Muscle of leg (tissue), 11 donors: ENCODE measurements around the gene LAMA2. TPM values are rescaled to one million over a fixed set of nuclear protein-coding genes. Genes with fewer than 3 reads are reported as not detected.

ENCODE experiments used
- DNase-seq: peaks from one replicate; pipeline ENCODE4 v3.0.0; 2013
- H3K27ac ChIP-seq: one replicate; pipeline ENCODE4 v1.5.1; 2013; ENCODE audit warnings: mild to moderate bottlenecking, low read length, control low read depth
- H3K27me3 ChIP-seq: one replicate; pipeline ENCODE4 v1.6.1; 2013; ENCODE audit warnings: low read length; ENCODE audit not compliant: control insufficient read depth, insufficient read depth
- H3K36me3 ChIP-seq: one replicate; pipeline ENCODE4 v1.6.1; 2013; ENCODE audit warnings: low read length; ENCODE audit not compliant: control insufficient read depth, insufficient read depth
- H3K4me1 ChIP-seq: one replicate; pipeline ENCODE4 v1.6.1; 2013; ENCODE audit warnings: low read length; ENCODE audit not compliant: control insufficient read depth, insufficient read depth
- H3K4me3 ChIP-seq: one replicate; pipeline ENCODE4 v1.5.1; 2013; ENCODE audit warnings: low read length, control low read depth
- H3K9me3 ChIP-seq: replicated peaks from 2 replicates; pipeline ENCODE4 v1.6.1; 2013; ENCODE audit warnings: low read depth, low read length; ENCODE audit not compliant: control insufficient read depth
- WGBS: methylation state at CpG from one replicate; pipeline ENCODE4 v1.1.5; 2013; ENCODE audit warnings: missing lambda C conversion rate; ENCODE audit not compliant: insufficient coverage; 5-methylcytosine and 5-hydroxymethylcytosine counted together
- polyA plus RNA-seq, 8 donors: library from polyadenylated mRNA; unstranded; fragments of 120-200 nt; gene quantifications; one replicate each; pipeline versions ENCODE4 v1.2.1 to v1.2.3, GENCODE V29; 2013; ENCODE audit warnings: inconsistent platforms in 1 of 8, low replicate concordance in 1 of 8; ENCODE audit not compliant: insufficient read length in 8 of 8, insufficient read depth in 1 of 8
- total RNA-seq: library from RNA; stranded (reverse); fragments of 120-200 nt; gene quantifications from one replicate; pipeline ENCODE4 v1.2.4, GENCODE V29; 2013

Gene LAMA2
- total and polyA plus RNA-seq, 9 donors, result 105 to 165 (median 140) TPM

- no peak for DNase-seq
- Histone ChIP-seq H3K4me1 (no peaks in the 10 kb centered on the region), H3K36me3 (no peaks in the 10 kb centered on the region), H3K4me3 (no peak overlapping the region), H3K9me3 (no peaks in the 10 kb centered on the region), H3K27me3 (no peaks in the 10 kb centered on the region), H3K27ac (no peak overlapping the region)
- no CpG with 5 or more reads among the region's 1 CpG for WGBS
These were observed 67.9 kb downstream of the LAMA2 start for GRCh38 chr6:128950864-128951263.

GRCh38 chr6:128952902-128953301, 70.0 kb downstream of the LAMA2 start:
- H3K27ac ChIP-seq, result no peak overlapping the region
- H3K4me1 ChIP-seq, result no peaks in the 10 kb centered on the region
- no peak for DNase-seq
- no CpG with 5 or more reads among the region's 3 CpGs for WGBS
- no peaks in the 10 kb centered on the region for H3K9me3 ChIP-seq
- no peaks in the 10 kb centered on the region for H3K36me3 ChIP-seq
- no peak overlapping the region for H3K4me3 ChIP-seq
- no peaks in the 10 kb centered on the region for H3K27me3 ChIP-seq

GRCh38 chr6:128954308-128955043, 71.5 kb downstream of the LAMA2 start:
- WGBS, result no CpG with 5 or more reads among the region's 1 CpG
- Histone ChIP-seq H3K36me3 (no peaks in the 10 kb centered on the region), H3K27ac (no peak overlapping the region), H3K27me3 (no peaks in the 10 kb centered on the region), H3K4me3 (no peak overlapping the region), H3K4me1 (no peaks in the 10 kb centered on the region), H3K9me3 (no peaks in the 10 kb centered on the region)
- no peak for DNase-seq

GRCh38 chr6:128963561-128963960, 80.6 kb downstream of the LAMA2 start:
- Histone ChIP-seq H3K27ac (no peak overlapping the region), H3K27me3 (no peaks in the 10 kb centered on the region), H3K4me3 (no peak overlapping the region), H3K36me3 (no peaks in the 10 kb centered on the region), H3K9me3 (no peaks in the 10 kb centered on the region), H3K4me1 (no peaks in the 10 kb centered on the region)
- no CpG with 5 or more reads among the region's 2 CpGs for WGBS
- DNase-seq, result no peak

GRCh38 chr6:128964233-128964755, 81.4 kb downstream of the LAMA2 start:
- no peak overlapping the region for H3K4me3 ChIP-seq
- no peak overlapping the region for H3K27ac ChIP-seq
- H3K4me1 ChIP-seq, result no peaks in the 10 kb centered on the region
- WGBS, result no CpG with 5 or more reads among the region's 1 CpG
- no peaks in the 10 kb centered on the region for H3K9me3 ChIP-seq
- H3K36me3 ChIP-seq, result no peaks in the 10 kb centered on the region
- H3K27me3 ChIP-seq, result no peaks in the 10 kb centered on the region
- no peak for DNase-seq

GRCh38 chr6:128964771-128965170, 81.8 kb downstream of the LAMA2 start:
- no peak overlapping the region for H3K27ac ChIP-seq

GRCh38 chr6:128966934-128967333, 84.0 kb downstream of the LAMA2 start:
- no peak overlapping the region for H3K27ac ChIP-seq
- no CpG with 5 or more reads among the region's 1 CpG for WGBS
- no peaks in the 10 kb centered on the region for H3K4me1 ChIP-seq
- H3K9me3 ChIP-seq, result no peaks in the 10 kb centered on the region
- DNase-seq, result no peak
- no peaks in the 10 kb centered on the region for H3K27me3 ChIP-seq
- H3K36me3 ChIP-seq, result no peaks in the 10 kb centered on the region
- H3K4me3 ChIP-seq, result no peak overlapping the region

More at GRCh38 chr6:128964771-128965170, 81.8 kb downstream of the LAMA2 start:
- no peak for DNase-seq
- H3K4me1 ChIP-seq, result no peaks in the 10 kb centered on the region
- H3K36me3 ChIP-seq, result no peaks in the 10 kb centered on the region
- no peak overlapping the region for H3K4me3 ChIP-seq
- H3K27me3 ChIP-seq, result no peaks in the 10 kb centered on the region
- H3K9me3 ChIP-seq, result no peaks in the 10 kb centered on the region

- Histone ChIP-seq H3K4me1 (no peaks in the 10 kb centered on the region), H3K36me3 (no peaks in the 10 kb centered on the region), H3K27me3 (no peaks in the 10 kb centered on the region), H3K4me3 (no peak overlapping the region), H3K27ac (no peak overlapping the region), H3K9me3 (no peaks in the 10 kb centered on the region)
- 82% methylated on average over 2 of the region's 2 CpGs for WGBS
- no peak for DNase-seq
These were observed 96.1 kb downstream of the LAMA2 start for GRCh38 chr6:128979071-128979470.

GRCh38 chr6:128981716-128982115, 98.8 kb downstream of the LAMA2 start:
- Histone ChIP-seq H3K27ac (no peak overlapping the region), H3K4me1 (no peaks in the 10 kb centered on the region), H3K36me3 (no peaks in the 10 kb centered on the region), H3K4me3 (no peak overlapping the region), H3K9me3 (no peaks in the 10 kb centered on the region), H3K27me3 (no peaks in the 10 kb centered on the region)
- WGBS, result 89% methylated on average over 2 of the region's 3 CpGs
- DNase-seq, result no peak

GRCh38 chr6:128990360-128990759, 107.4 kb downstream of the LAMA2 start:
- no CpG with 5 or more reads among the region's 3 CpGs for WGBS
- Histone ChIP-seq H3K4me1 (no peaks in the 10 kb centered on the region), H3K27ac (no peak overlapping the region), H3K4me3 (no peak overlapping the region), H3K27me3 (no peaks in the 10 kb centered on the region), H3K9me3 (no peaks in the 10 kb centered on the region), H3K36me3 (no peaks in the 10 kb centered on the region)
- no peak for DNase-seq
